ENCODE results near the gene CDH4. TPM values are rescaled to one million over a fixed set of nuclear protein-coding genes. Genes with fewer than 3 reads are reported as not detected.

Gene CDH4
- total and polyA plus RNA-seq, 12 donors: 0.04 to 0.25 (median 0.08) TPM; not detected in 5

DNA sequence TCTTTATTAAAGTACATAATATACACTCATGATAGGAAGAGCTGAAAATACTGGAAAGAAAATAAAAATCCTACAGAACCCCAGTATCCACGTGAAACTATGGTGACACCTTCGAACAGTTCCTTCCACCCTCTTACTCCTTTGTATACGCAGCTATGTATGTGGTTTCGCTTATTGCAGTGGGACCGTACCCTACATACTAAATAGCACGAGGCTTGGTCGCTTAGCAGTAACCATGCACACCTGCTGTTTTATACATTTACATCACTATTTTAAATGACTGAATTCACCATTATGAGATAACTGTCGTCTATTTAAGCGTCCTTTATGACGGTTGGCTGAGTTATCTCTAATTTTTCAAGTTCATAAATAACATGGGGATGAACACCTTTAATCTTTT lies 400.1 kb downstream of the CDH4 start:
- Histone ChIP-seq H3K4me1 (no peaks in the 10 kb centered on the region), H3K27ac (no peak overlapping the region), H3K9me3 (no peaks in the 10 kb centered on the region), H3K36me3 (no peaks in the 10 kb centered on the region), H3K4me3 (no peak overlapping the region), H3K27me3 (peaks cover 0 to 21% (median 10%) of the 10 kb centered on the region in 7 donors)
- intact Hi-C loops (cut with DNase I): no loop called here
- 90 to 94% methylated on average over 10 of the region's 10 CpGs for WGBS, 2 donors
- TF ChIP-seq, protein P1, sequence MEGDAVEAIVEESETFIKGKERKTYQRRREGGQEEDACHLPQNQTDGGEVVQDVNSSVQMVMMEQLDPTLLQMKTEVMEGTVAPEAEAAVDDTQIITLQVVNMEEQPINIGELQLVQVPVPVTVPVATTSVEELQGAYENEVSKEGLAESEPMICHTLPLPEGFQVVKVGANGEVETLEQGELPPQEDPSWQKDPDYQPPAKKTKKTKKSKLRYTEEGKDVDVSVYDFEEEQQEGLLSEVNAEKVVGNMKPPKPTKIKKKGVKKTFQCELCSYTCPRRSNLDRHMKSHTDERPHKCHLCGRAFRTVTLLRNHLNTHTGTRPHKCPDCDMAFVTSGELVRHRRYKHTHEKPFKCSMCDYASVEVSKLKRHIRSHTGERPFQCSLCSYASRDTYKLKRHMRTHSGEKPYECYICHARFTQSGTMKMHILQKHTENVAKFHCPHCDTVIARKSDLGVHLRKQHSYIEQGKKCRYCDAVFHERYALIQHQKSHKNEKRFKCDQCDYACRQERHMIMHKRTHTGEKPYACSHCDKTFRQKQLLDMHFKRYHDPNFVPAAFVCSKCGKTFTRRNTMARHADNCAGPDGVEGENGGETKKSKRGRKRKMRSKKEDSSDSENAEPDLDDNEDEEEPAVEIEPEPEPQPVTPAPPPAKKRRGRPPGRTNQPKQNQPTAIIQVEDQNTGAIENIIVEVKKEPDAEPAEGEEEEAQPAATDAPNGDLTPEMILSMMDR (IDR thresholded peaks at IDR 0.05): no peak
- DNase-seq (no peak), ATAC-seq (no peak)

DNA sequence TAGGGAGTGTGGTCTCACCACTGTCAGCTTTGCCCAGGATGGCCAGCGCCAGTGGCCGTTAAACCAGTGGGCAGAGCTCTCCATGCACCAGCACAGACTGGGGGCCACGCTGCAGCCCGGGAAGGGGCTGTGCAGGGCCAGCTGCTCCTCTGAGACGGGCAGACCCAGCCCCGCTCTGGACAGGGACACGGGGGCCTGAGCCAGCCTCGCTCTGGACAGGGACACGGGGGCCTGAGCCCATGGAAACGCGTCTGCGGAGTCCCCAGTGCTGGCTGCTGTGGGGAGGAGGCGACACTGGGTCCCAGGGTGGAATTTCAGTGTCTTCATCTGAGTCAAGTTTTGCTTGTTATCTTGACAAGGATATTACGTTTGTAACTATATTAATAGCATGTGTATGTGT lies 402.7 kb downstream of the CDH4 start:
- no peak for ATAC-seq
- TF ChIP-seq, protein P1 (IDR thresholded peaks at IDR 0.05): no peak
- Histone ChIP-seq H3K4me1 (peaks cover 0 to under 1% (median 0%) of the 10 kb centered on the region in 9 donors), H3K36me3 (no peaks in the 10 kb centered on the region), H3K27ac (no peak overlapping the region), H3K9me3 (no peaks in the 10 kb centered on the region), H3K27me3 (peaks cover 0 to 12% (median 0%) of the 10 kb centered on the region in 7 donors), H3K4me3 (no peak overlapping the region)
- intact Hi-C loops (cut with DNase I): no loop called here
- WGBS, 2 donors: 78 to 81% methylated on average over 14 of the region's 14 CpGs
- DNase-seq: no peak

DNA sequence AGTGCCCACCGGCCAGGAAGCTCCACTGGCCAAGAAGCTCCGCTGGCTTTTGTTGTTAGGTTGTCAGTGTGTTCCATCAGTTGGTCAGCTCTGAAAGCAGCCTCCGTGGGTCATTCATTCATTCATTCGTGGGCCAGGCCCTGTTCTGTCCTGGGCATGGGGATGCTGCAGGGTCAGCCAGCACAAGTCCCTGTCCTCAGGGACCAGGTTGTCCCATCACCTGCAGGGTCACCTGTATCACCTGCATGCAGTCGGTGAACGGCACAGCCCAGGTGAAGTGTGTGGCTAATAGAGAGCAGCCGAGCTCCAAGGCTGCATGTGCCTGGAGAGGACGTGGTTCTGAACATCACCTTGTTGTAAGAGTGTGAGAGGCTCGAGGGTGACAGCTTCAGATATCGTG lies 403.5 kb downstream of the CDH4 start:
- intact Hi-C loops (cut with DNase I): no loop called here
- no peak for ATAC-seq
- Histone ChIP-seq H3K4me3 (no peak overlapping the region), H3K9me3 (no peaks in the 10 kb centered on the region), H3K36me3 (no peaks in the 10 kb centered on the region), H3K27me3 (peaks cover 0 to 12% (median 0%) of the 10 kb centered on the region in 7 donors), H3K27ac (no peak overlapping the region), H3K4me1 (peaks cover 0 to 3% (median 0%) of the 10 kb centered on the region in 9 donors)
- no peak for DNase-seq
- 62 to 69% methylated on average over 10 of the region's 10 CpGs for WGBS, 2 donors
- TF ChIP-seq, protein P1 (IDR thresholded peaks at IDR 0.05): no peak

DNA sequence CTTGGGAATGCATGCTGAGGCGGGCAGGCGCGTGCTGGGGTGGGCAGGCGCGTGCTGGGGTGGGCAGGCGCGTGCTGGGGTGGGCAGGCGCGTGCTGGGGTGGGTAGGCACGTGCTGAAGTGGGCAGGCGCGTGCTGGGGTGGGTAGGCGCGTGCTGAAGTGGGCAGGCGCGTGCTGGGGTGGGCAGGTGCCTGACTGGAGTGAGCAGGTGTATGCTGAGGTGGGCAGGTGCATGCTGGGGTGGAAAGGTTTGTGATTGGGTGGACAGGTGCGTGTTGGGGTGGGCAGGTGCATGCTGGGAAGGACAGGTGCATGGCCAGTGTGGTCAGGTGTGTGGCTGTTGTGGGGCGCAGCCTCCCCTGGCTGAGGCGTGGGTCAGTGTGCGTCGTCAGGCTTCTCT lies 404.1 kb downstream of the CDH4 start:
- TF ChIP-seq, protein P1 (IDR thresholded peaks at IDR 0.05): no peak
- WGBS, 2 donors: 82 to 85% methylated on average over 17 to 21 of the region's 21 CpGs
- Histone ChIP-seq H3K9me3 (no peaks in the 10 kb centered on the region), H3K4me3 (no peak overlapping the region), H3K36me3 (no peaks in the 10 kb centered on the region), H3K27me3 (peaks cover 0 to 12% (median 0%) of the 10 kb centered on the region in 7 donors), H3K4me1 (peaks cover 0 to 3% (median 0%) of the 10 kb centered on the region in 9 donors), H3K27ac (no peak overlapping the region)
- intact Hi-C loops (cut with DNase I): no loop called here
- ATAC-seq (no peak), DNase-seq (no peak)

Data from heart right ventricle (tissue), 16 donors.